GM19324 (cell line): ENCODE results near the gene LAMA4.
A peak's percentile ranks its signal among the peaks of the same experiment; 100 is the strongest.
"Not testable (repeated sequence)": the region's sequence is repeated elsewhere in the genome, so short reads cannot be mapped to it uniquely, and the experiment has no call there.

ENCODE experiments used
- ATAC-seq: cut with Tn5 transposase; IDR thresholded peaks from one replicate; pipeline ENCODE4 v1.9.1; 2021; ENCODE audit warnings: mild to moderate bottlenecking, moderate library complexity; ENCODE audit not compliant: unreplicated experiment, low FRiP score

LAMA4 gene

DNA sequence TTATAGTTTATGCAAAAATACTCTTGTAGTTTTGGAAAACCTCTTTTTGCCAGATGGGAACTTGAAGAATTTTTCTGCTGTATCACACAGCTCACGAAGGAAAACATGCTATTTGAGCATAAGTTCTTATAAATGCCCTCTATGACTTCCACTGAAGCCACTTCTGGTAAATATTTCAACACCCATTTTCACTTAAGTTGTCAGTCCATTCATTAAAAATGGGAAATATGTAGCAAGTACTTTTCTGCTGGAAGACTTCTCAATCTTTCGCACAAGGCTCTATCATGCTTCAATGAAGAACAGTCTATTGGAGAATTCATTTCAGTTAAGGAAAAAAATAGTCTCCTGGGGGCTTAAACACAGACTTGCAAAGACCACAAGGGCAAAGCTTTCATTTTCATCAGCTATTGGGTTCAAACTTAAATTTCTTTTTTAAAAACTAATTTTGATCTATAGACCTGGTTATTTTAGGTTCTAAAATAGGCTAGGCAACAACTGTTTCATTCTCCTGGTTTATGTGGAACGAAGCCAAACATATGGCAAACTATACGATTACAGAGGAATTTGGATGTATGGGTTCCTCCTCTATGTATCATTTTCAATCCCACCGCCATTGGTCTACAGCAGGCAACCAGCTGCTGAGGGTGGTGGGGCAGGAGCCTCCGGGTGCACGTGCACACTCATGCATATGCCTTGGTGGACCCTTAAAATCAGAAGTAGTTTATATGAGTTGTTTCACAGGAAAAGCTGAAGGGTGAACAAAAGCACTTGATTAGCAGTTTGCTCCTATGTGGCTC is 38.7 kb downstream of the LAMA4 start:
- ATAC-seq = no peak

DNA sequence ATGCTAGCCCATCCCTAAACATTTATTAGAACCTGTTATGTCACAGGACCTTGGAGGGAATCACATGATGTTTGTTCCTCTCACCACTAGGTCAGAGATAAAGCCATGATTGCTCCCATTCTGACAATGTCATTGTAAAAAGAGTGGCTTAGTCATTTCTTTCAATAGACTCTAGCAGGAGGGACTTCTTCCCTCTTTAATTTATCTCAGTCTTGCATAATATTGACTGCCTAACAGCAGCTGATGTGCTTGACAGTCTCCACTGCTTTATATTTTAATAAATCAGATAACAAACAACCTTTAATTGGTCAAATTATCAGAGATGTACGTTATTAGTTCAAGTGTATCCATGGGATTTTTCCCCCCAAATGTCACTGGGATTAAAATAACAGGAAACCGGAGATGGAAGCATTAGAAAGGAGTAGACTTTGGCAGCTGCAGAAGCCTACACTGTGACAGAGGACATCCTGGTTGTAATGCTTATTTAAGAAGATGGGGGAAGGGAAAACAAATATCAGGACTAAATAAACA is 39.6 kb downstream of the LAMA4 start:
- ATAC-seq = no peak

DNA sequence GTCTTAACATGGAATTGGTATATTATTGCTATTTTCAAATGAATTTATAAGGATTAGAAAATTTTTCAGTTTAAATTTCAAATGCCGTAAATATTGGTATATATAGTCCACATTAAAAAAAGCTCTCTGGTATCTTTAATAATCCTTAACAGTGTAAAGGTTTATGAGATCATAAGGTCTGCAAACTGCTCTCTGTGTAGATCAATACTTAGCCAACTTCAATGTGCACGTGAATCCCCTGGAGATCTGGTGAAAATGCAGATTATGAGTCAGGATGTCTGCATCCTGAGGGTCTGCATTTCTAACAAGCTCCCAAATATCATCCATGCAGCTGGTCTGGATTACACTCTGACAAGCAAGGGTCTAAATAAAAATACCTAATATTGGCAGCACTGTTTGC is 43.5 kb downstream of the LAMA4 start:
- no peak for ATAC-seq

DNA sequence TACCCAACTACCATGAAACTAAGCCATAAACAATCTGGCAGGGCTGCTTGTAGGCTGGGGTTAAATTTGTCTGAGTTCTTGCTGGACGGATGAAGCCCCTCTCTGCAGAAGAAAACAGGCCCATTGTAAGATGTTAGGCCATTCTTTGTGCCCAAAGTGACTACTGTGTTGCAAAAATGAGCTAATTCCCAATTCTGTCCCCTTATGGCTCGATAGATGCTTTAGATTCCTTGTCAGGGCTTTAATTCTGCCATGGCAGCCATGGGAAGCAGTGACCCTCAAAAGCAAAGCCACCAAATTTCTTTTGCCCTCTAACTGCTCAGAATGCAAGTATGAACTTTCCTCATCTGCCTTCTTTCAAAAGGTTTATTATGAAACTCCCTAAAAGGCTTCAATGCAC is 45.2 kb downstream of the LAMA4 start:
- no peak for ATAC-seq

DNA sequence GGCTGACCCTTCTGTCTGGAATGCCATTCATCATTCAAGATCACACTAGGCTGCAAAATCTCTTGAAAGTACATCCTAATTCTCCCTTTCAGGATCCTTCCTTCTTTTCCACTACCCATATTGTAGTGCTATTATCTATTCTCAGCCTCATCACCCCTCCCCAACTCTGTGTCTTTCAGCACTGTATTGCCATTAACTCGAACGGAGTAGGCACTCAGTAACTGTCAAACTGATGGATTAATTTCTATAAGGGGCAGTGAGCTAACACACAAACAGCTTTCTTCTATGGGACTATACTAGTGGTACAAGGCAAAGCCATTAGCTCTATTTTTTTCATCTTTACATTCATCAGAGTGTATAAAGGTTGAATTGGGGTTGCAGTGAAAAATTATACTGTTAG is 46.6 kb downstream of the LAMA4 start:
- no peak for ATAC-seq

DNA sequence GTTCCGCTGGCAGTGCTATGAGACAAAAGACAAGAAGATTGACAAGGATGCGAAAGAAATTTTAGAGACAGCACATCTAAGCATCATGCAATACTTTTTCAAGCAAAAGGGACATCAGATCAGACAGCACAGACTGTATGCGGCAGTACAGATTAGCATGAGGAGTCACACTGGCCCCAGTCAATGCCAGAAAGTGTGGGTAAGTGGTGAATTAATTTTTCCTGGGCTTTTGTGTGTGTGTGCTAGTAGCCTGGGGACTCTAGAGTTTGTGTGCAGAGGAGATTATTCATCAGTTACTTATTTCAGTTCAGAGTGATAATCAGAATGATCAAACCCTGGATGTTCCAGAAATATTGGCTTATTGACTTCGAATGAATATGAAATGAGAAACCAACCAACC is 47.2 kb downstream of the LAMA4 start:
- no peak for ATAC-seq

DNA sequence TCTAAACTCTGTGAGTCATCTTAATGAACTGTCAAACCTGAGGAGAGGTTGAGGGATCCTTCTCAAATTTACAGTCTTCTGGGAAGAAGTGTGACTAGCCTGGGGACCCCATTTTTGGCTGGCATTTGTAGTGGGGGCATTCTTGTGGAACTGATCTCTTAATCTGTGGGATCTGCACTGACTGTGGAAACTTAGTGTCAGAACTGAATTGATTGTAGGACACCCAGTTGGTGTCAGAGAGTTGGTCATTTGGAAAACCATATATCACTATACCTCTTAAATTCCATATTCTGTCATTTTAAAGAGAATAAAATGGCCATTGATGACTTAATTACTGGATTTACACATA is 48.3 kb downstream of the LAMA4 start:
- ATAC-seq = no peak

DNA sequence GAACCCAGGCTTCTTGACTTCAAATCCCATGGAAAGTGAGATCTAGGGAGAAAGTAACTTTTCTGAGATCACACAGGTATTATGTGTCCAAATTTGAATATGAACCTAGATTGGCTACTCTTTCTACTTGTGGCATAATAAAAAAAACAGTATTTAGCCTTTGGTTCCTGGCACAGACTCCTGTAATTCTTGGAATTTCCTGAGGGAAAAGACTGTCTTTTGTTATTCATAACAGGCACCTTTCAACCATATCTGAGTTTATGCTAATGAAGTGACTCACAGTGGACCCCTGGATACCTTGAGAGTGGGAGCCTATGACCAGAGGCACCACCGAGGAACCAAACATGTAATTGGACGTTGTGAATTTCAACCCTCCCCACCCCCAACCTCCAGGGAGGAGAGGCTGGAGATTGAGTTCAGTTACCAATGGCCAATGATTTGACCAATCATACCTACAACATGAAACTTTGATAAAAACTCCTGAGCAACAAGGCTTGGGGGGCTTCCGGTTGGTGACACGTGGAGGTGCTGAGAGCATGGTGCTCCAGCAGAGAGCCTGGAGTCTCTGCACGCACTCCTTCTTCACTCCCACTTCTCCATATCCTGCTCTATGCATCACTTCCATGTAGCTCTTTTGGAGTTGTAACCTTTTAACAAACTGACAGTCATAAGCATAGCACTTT is 48.8 kb downstream of the LAMA4 start:
- no peak for ATAC-seq

DNA sequence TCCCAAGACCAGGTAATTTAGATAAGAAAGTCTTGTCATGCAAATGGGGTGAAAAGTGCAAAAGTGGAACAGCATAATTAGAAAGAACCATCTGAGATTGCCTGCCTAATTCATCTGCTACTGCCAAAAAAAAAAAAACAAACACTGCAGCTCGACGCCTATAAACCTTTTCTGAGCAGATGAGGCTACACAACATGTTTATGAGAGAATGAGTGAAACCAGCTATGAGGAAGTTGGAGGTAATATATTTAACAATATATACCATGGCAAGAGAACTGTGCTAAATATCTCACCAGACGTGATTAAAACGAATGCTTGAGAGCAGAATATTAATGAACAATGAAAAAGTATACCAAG is 50.0 kb downstream of the LAMA4 start:
- ATAC-seq = peak; percentile 23

DNA sequence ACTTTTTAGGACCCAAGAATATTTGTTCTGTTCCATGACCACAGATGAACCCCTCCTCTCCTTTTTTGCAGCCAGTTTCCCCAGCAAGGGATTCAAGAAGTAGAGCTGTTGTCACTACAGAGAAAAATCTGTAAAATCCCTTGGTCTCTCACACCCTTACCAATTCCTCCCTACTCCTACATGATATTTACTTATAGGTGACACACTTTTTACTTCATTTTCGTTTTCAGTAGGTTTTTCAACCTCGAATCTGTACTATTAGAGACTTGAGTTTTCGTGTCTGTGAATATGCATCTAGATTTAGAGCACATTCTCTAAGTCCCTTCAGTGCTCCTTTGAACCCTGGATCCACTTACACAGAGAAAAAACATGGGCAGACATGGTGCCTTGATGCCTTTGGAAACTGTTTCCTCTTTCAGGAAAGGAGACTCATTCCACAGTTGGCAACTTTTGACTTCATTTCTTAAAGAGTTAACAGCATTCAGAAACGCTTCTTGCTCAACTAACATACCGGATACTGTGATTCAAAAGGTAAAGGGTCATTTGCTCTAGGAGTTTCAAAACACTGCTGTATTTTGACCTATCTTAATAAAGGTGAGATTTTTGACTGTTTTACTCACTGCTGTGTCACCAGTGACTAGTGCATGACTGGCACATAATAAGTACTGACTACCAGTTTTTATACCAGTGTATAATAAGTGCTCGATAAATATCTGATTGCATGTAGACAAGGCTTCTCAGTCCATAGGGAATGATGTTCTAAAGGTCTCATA is 50.6 kb downstream of the LAMA4 start:
- peak; percentile 52 for ATAC-seq

DNA sequence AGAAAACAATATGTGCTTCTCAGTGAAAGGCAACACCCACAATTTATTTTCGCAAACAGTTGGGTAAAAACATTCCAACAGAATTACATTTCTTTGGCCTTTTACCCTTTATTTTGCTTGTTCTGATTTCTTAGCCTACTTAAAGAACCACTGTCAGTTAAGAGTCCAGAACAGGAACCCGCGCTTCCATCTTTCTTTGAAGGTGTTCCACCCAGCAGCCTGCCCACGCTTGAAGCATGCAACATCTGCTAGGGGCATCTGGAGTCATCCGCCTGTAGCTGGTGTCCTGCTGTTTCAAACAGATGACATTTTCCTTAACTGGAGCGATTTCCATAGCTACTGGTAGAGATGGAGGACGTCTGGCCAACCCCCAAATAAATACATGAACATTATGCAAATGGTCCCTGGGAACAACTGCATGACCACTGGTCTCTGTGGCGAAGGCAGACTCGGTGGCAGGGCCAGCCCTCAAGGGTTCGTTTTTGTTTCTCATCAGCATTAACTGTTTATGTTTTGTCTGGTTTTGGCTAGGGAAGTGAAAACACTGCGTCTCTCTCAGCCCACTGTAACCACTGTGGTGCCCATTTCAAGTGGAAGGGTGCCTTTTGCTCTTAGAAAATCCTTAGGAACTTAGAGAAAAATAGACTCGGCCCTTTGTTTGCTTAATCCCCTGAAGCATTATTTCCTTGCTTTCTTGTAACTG is 51.6 kb downstream of the LAMA4 start:
- ATAC-seq = peak; percentile 90

DNA sequence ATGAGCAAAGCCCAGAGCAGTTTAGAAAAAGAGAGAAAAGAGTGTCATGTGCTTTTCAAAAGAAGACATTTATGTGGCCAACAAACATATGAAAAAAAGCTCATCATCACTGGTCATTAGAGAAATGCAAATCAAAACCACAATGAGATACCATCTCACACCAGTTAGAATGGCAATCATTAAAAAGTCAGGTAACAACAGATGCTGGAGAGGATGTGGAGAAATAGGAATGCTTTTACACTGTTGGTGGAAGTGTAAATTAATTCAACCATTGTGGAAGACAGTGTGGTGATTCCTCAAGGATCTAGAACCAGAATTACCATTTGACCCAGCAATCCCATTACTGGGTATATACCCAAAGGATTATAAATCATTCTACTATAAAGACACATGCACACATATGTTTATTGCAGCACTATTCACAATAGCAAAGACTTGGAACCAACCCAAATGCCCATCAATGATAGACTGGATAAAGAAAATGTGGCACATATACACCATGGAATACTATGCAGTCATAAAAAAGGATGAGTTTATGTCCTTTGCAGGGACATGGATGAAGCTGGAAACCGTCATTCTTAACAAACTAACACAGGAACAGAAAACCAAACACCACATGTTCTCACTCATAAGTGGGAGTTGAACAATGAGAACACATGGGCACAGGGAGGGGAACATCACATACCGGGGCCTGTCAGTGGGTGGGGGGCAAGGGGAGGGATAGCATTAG is 54.0 kb downstream of the LAMA4 start:
- not testable (repeated sequence) for ATAC-seq

DNA sequence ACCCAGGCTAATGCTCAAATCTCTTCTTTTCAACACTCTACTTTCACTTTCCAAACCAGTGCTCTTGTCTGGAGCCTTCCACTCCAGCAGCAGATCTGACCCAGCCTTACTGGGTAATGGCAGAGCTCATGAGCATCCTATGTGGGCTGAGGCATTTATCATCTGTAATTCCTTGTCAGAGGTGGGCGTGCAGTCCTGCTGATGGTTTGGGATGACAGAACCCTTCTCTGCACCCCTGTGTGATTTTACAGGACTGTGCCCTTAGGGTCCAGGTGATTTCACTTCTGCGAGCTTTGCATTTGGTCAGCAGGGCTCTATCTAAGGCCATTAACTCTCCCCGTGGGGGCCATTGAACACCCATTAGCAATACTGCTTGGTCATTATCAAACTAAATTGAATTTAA is 55.4 kb downstream of the LAMA4 start:
- ATAC-seq = no peak

DNA sequence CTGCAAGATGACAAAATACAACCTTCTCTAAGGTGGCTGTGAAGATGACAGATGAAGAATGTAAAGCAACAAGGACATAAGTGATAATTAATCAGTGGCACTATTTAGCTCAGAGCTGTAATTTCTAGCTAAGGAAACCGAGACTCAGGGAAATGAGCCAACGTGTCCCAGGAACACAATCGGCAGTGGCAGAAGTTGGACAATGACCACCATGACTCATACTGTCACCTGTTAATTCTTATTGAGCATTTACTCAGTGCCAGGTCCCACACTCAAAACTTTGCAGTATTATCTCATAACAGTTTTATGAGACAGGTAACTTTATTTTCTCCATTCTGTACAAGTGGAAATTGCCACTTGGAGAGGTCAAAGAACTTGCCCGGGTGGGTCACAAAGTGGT is 55.8 kb downstream of the LAMA4 start:
- no peak for ATAC-seq

DNA sequence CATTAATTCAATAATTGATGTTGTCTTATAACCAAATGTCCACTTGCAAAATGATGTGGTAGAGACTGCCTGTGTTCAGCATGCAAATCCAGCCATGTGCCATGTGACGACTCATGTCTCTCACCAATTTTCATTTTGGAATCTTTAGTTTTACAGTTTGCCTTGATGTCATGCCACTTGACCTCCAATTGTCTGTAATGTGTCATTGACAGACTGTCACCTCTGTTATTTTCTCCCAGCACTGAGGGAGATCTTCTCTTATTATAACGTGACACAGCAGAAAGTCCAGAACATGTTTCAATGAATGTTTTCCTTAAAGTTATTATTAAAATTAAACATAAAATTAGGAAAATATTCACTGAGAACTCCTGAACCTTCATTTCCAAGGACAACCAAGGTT is 56.7 kb downstream of the LAMA4 start:
- ATAC-seq = no peak

DNA sequence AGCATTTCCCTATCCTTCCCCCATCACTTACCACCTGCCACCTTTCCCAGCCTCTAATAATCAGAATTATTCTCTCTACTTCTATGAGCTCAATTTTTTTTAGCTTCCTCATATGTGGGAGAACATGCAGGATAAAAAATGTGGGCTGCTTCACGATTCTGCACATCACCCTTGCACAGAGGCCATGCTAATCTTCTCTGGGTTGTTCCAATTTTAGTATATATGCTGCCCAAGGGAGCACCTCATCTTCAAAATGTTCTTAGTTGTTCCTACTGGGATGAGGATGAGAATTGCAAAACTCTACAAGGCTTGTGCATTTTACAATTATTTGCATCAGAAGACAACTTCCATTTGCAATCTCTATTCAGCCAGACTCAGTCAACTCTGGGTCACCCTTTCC is 58.1 kb downstream of the LAMA4 start:
- no peak for ATAC-seq

DNA sequence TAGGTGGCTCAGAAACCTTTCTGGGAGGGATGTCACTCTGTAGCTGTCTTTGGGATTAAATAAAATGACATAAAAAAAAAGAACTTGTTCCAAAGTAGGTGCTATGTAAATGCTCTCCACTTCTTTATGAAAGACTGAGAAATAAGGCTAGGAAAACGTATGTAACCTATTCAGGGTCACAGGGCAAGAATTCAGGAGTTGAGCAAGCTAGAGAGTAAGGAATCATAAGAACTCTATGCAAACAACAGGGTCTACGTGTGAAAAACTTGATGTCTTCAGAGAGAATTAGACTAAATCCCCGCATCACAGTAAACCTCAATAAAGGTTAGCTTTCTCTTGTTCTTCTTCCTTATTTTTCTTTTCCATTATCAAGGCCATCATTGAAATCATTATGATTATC is 59.2 kb downstream of the LAMA4 start:
- ATAC-seq = no peak

DNA sequence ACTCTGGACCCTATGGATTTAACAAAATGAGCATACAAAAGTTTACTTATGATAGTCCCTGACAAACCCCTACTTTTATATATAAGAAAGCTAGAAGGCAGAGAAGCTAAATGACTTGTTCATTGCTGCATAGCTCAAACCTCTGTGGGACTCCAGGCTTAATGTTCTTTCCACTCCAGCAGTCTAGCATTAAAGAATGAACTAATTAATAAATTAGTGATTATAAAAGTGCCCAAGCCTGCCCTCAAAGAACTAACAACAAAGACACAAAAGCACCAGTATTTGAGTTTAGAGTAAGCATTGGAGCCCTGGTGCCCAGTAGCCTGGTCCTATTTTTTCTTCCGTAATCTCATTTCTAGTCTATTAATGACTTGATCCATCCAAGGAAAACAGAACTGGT is 59.9 kb downstream of the LAMA4 start:
- no peak for ATAC-seq

DNA sequence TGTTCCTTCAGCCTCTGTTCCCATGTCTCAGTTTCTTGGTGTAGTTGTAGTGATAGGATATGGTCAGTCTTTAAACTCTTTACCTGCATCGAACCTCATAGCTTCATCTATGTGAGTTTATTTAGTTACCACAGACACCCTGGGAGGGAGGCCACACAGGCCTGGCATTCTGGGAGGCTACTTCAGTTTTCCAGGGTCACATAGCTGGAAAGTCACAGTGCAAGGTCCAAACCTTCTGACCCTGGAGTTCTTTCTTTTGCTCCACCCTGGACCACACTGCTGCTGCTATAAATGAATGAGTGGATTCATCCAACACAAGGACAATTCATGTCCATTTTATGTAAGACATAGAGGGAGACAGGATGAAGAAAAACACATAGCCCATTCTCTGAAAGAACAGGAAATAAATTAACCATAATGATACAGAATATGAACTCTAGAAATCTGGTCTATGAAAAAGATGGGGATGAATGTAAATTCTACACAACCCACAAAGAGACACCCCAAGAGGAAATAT is 60.8 kb downstream of the LAMA4 start:
- no peak for ATAC-seq

DNA sequence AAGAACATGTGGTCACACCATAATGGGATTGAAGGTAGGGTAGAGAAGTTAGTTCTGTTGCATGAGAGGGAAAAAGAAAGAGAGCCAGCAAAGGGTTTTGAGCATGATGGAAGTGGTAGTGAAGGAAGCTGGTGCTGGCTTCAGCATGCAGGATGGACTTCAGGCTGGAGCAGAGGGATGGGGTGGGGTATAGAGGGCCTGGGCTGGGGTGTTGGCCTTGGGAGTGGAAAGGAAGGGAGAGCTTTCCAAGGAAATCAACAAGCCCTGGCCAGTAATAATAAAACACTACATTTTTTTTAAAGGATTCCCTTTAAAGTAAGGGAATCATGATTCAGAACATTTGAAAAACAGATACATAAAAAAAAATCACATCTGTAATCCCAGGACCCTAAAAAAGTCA is 61.2 kb downstream of the LAMA4 start:
- ATAC-seq = no peak
